SK-N-SH treated with all-trans-retinoic acid at 6 μM for 48 hours (cell line): ENCODE results near the gene LUZP4.

ENCODE experiments used
- BACH2 ChIP-seq: fragments of 250-450 bp; sonication (Bioruptor Pico); IDR thresholded peaks from 2 replicates; pipeline ENCODE4 v1.9.0; 2021; ENCODE audit warnings: mild to moderate bottlenecking, borderline replicate concordance
- ZFP3 ChIP-seq: fragments of 250-450 bp; sonication (Bioruptor Pico); IDR thresholded peaks from 2 replicates; pipeline ENCODE4 v1.5.0; 2020; ENCODE audit warnings: mild to moderate bottlenecking, moderate library complexity

- TF ChIP-seq BACH2 (CRISPR knock-in tag) = no peak
- TF ChIP-seq ZFP3 = no peak
Observed at GRCh38 chrX:115259238-115259875, 30.2 kb upstream of the LUZP4 start.
